ENCODE data around the gene PPP1R18. TPM values are rescaled to one million over a fixed set of nuclear protein-coding genes. Genes with fewer than 3 reads are reported as not detected.
"Not testable (repeated sequence)": the region's sequence is repeated elsewhere in the genome, so short reads cannot be mapped to it uniquely, and the experiment has no call there.

The PPP1R18 gene
- total RNA-seq, 4 donors from 2014 or later = 15.4 to 114 (median 18.2) TPM

GRCh38 chr6:30727920-30728553 is 41.6 kb upstream of the PPP1R18 start:
- H3K36me3 ChIP-seq = no peaks in the 10 kb centered on the region
- H3K4me3 ChIP-seq = no peak overlapping the region
- H3K27me3 ChIP-seq = no peaks in the 10 kb centered on the region
- no peaks in the 10 kb centered on the region for H3K4me1 ChIP-seq
- TF ChIP-seq CTCF (IDR thresholded peaks at IDR 0.05) (no peak), POLR2A (IDR thresholded peaks at IDR 0.05) (no peak)
- H3K27ac ChIP-seq = peak overlapping the region; percentile 19 to 36
- DNase-seq = no peak
- H3K9me3 ChIP-seq = no peaks in the 10 kb centered on the region
- intact Hi-C loops (cut with DNase I; ENCODE audit: low total_unique reads) = no loop called here

DNA sequence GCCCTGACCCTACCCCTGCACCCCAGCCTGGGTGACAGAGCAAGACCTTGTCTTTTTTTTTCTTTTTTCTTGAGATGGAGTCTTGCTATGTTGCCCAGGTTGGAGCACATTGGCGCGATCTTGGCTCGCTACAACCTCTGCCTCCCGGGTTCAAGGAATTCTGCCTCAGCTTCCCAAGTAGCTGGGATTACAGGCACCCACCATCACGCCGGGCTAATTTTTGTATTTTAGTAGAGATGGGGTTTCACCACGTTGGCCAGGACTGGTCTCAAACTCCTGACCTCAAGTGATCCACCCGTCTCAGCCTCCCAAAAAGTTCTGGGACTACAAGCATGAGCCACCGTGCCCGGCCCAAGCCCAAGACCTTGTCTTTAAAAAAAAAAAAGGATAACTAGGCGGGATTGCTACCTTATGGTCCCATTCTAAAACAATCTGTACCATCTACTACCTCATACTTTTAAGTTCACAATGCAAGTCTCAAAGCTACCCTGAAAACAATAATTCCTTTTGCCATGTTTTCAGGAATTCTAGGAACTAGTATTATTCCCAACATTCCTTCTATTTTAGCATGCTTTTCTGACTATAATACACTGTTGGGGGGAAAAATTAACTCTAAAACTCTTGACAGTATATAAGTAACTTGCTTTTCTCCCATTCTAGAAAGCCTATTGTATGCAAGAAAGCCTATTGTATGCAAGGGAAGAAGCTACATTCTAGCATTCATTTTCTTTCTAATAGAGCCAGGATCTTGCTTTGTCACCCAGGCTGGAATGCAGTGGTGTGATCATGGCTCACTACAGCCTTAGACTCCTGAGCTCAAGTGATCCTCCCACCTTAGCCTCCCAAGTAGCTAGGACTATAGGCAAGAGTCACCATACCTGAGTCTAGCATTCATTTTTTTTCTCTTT is 40.3 kb upstream of the PPP1R18 start:
- TF ChIP-seq CTCF (IDR thresholded peaks at IDR 0.05) (no peak), POLR2A (IDR thresholded peaks at IDR 0.05) (no peak)
- no peaks in the 10 kb centered on the region for H3K27me3 ChIP-seq
- H3K4me3 ChIP-seq = no peak overlapping the region
- H3K4me1 ChIP-seq = no peaks in the 10 kb centered on the region
- intact Hi-C loops (cut with DNase I; ENCODE audit: low total_unique reads) = no loop called here
- DNase-seq = no peak
- no peaks in the 10 kb centered on the region for H3K9me3 ChIP-seq
- no peaks in the 10 kb centered on the region for H3K36me3 ChIP-seq
- peak overlapping the region; percentile 17 to 34 for H3K27ac ChIP-seq

- Histone ChIP-seq H3K4me3 (no peak overlapping the region), H3K27me3 (no peaks in the 10 kb centered on the region), H3K27ac (peak overlapping the region in 1 of 2 donors; percentile 17), H3K36me3 (no peaks in the 10 kb centered on the region), H3K9me3 (no peaks in the 10 kb centered on the region), H3K4me1 (no peaks in the 10 kb centered on the region)
- no peak for DNase-seq
- intact Hi-C loops (cut with DNase I; ENCODE audit: low total_unique reads) = no loop called here
- no peak for TF ChIP-seq POLR2A (IDR thresholded peaks at IDR 0.05)
- no peak for TF ChIP-seq CTCF (IDR thresholded peaks at IDR 0.05)
These were observed 39.5 kb upstream of the PPP1R18 start for GRCh38 chr6:30725713-30726505.

DNA sequence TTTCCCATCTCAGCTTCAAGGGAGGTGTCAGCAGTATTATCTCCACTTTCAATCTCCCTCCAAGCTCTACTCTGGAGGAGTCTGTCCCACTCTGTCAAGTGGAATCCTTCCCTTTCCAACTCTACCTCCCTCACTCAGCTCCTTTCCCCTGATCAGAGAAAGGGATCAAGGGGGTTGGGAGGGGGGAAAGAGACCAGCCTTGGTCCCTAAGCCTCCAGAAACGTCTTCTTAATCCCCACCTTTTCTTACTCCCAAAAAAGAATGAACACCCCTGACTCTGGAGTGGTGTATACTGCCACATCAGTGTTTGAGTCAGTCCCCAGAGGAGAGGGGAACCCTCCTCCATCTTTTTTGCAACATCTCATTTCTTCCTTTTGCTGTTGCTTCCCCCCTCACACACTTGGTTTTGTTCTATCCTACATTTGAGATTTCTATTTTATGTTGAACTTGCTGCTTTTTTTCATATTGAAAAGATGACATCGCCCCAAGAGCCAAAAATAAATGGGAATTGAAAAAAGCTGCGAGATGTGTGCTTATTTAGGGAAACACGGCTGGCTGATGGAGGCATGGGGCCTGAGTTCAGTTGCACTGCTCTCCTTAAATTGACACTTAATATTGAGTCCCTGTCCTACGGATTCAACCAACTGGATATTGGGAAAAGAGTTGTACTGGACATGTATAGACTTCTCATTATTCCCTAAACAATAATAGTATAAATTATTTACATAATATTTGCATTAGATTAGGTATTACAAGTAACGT is 38.6 kb upstream of the PPP1R18 start:
- Histone ChIP-seq H3K4me3 (no peak overlapping the region), H3K4me1 (no peaks in the 10 kb centered on the region), H3K27me3 (no peaks in the 10 kb centered on the region), H3K36me3 (no peaks in the 10 kb centered on the region), H3K9me3 (no peaks in the 10 kb centered on the region), H3K27ac (peak overlapping the region; percentile 5 to 28)
- TF ChIP-seq POLR2A (IDR thresholded peaks at IDR 0.05) = no peak
- no peak for TF ChIP-seq CTCF (IDR thresholded peaks at IDR 0.05)
- DNase-seq = no peak
- intact Hi-C loops (cut with DNase I; ENCODE audit: low total_unique reads) = no loop called here

DNA sequence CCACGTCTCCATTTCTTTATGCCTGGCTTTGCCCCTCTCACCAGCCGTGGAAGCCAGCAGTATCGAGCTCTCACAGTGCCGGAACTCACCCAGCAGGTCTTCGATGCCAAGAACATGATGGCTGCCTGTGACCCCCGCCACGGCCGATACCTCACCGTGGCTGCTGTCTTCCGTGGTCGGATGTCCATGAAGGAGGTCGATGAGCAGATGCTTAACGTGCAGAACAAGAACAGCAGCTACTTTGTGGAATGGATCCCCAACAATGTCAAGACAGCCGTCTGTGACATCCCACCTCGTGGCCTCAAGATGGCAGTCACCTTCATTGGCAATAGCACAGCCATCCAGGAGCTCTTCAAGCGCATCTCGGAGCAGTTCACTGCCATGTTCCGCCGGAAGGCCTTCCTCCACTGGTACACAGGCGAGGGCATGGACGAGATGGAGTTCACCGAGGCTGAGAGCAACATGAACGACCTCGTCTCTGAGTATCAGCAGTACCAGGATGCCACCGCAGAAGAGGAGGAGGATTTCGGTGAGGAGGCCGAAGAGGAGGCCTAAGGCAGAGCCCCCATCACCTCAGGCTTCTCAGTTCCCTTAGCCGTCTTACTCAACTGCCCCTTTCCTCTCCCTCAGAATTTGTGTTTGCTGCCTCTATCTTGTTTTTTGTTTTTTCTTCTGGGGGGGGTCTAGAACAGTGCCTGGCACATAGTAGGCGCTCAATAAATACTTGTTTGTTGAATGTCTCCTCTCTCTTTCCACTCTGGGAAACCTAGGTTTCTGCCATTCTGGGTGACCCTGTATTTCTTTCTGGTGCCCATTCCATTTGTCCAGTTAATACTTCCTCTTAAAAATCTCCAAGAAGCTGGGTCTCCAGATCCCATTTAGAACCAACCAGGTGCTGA is 37.6 kb upstream of the PPP1R18 start:
- H3K4me1 ChIP-seq, H3K27me3 ChIP-seq, H3K4me3 ChIP-seq, H3K36me3 ChIP-seq, H3K9me3 ChIP-seq, DNase-seq: not testable (repeated sequence)
- peak overlapping the region in 1 of 2 donors; percentile 39 for H3K27ac ChIP-seq
- intact Hi-C loops (cut with DNase I; ENCODE audit: low total_unique reads) = loop anchor here (2.0 kb wide), 1 partner anchor 45 kb away; no protein-coding TSS in a partner anchor

DNA sequence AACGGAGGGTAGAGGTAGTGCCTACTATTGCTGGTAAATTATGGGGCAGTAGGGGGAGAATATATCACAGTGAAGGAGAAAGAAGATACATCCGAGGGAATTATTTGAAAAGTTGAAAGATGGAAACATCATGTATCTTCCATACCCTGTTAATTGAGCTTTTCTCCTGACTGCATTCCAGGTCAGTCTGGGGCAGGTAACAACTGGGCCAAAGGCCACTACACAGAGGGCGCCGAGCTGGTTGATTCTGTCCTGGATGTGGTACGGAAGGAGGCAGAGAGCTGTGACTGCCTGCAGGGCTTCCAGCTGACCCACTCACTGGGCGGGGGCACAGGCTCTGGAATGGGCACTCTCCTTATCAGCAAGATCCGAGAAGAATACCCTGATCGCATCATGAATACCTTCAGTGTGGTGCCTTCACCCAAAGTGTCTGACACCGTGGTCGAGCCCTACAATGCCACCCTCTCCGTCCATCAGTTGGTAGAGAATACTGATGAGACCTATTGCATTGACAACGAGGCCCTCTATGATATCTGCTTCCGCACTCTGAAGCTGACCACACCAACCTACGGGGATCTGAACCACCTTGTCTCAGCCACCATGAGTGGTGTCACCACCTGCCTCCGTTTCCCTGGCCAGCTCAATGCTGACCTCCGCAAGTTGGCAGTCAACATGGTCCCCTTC is 36.9 kb upstream of the PPP1R18 start:
- not testable (repeated sequence) for H3K4me1 ChIP-seq, H3K4me3 ChIP-seq, DNase-seq, H3K9me3 ChIP-seq, H3K36me3 ChIP-seq, H3K27me3 ChIP-seq
- peak overlapping the region; percentile 21 to 91 for H3K27ac ChIP-seq
- intact Hi-C loops (cut with DNase I; ENCODE audit: low total_unique reads) = loop anchor here (2.0 kb wide), 1 partner anchor 44 kb away; no protein-coding TSS in a partner anchor

All from uterus (tissue), 4 donors.